Raji (cell line): ENCODE measurements around the gene CLRN3.

Experiments used
- POLR2A ChIP-seq: IDR thresholded peaks from 2 replicates; pipeline ENCODE4 v1.6.1; 2011; ENCODE audit warnings: low read depth, low read length, control low read depth; ENCODE audit not compliant: insufficient read depth

The CLRN3 gene

DNA sequence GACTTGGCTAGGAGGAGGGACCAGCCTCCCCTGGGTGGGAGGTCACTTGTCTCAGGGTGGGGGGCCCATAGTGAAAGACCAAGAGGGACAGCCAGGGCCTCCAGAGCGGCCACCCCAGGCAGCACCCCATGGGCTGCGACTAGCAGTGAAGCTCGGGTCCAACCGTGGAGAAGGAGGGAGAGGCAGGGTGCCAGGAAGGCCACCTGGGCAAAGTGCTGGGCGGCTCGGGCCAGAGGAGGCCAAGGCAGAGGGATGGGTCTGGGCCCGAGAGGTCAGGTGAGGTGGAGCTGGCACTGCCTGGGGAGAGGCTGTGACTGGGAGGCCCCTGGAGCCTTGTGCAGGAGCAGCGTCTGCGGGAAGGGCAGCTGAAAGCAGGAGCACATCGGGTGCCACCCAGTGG is 41.8 kb downstream of the CLRN3 start:
- TF ChIP-seq POLR2A: no peak

DNA sequence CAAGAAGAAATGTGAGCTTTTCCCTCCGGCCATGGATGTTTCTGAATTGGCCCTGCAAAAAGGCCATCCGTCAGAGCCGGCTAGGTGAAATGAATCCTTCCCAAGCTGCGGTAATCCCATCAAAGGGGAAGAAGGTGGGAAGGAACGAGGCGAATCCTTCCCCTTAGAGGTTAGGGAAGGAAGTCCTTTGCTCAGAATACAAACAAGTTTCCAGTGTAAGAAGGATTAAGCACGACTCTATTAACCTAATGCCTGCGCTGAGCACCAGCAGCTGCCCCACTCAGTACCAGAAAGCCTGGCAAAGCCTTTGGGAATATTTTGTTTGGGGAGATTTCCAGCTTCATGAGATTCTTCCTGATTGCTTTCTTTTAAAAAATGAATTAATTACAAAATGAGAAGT is 42.8 kb downstream of the CLRN3 start:
- TF ChIP-seq POLR2A: no peak

GRCh38 chr10:127849224-127849623 is 43.5 kb downstream of the CLRN3 start:
- TF ChIP-seq POLR2A: no peak

- no peak for TF ChIP-seq POLR2A
These were observed 44.5 kb downstream of the CLRN3 start for GRCh38 chr10:127848226-127848625.

DNA sequence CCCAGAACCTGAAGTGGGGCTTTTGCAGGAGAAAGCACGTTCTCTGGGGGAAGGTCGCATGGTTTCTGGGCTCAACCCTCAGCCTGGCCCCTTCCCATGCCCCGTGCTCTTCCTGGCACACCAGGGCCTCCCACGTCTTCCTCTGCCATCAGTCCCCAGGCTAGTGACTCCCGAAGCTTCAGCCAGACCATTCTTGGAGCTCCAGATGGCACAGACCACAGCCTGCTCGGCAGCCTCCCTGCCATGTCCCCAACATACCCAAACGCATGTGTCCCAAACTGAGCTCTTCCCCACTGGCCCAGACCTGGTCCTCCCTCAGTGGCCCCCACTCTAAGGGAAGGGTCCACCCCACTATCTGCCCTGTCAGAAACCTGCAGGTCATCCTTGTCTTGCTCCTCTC is 47.0 kb downstream of the CLRN3 start:
- TF ChIP-seq POLR2A: no peak

- no peak for TF ChIP-seq POLR2A
These were observed 51.9 kb downstream of the CLRN3 start for GRCh38 chr10:127840884-127841283.

- no peak for TF ChIP-seq POLR2A
These were observed 55.8 kb downstream of the CLRN3 start for GRCh38 chr10:127836966-127837365.

DNA sequence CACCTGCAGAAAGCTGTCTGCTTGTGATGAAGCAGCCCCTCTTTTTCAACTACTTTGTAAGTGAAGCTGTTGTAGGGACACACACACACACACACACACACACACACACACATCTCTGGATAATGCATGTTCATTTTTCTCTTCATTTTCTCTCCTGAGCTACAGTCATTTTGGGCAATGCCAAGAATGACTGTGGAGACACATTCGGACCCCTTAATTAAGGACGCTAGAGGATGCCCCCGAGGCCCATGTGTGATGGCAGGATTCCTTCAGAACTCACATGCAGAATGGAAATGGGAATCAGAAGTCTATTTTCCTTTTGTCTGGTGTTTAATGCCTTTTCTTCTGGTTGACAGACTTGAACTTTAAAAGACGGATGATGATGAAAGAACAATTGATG is 56.6 kb downstream of the CLRN3 start:
- TF ChIP-seq POLR2A: no peak

DNA sequence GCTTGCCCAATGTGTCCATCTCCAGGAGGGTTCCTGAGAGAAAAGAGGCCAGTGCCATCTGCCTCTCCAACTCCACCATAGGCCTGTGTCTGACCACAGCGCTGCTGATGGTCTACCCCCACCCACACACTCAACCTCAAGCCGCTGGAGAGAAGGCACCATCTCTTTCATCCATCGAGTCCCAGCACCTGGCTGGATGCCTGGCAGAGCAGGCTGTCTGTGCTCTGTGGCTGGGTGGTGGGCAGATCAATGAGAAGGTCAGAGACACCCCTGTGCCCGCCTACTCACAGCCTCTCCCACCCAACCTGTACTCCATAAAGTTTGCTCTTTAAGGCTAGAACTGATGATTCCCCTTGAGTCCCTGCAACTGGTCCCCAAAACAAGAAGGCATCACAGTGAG is 58.0 kb downstream of the CLRN3 start:
- TF ChIP-seq POLR2A: no peak

GRCh38 chr10:127834221-127834620 is 58.5 kb downstream of the CLRN3 start:
- TF ChIP-seq POLR2A: no peak

DNA sequence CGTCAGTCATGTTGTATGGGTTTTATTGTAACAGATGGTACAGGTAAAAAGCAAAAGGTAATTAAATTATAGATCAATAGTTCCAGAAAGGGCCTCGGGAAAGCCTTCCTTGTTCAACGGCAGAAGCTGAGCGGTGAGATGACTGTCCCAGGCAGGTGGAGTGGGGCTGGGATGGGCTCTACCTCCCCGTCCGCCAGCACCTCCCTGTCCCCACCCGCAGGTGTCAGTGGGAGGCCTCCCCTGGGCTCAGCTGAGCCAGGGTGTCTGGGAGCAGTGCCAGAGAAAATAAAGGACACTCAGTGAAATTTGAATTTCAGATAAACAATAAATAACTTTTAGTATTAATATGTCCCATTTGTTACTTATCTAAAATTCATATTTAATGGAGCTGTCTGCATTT is 58.9 kb downstream of the CLRN3 start:
- no peak for TF ChIP-seq POLR2A

- no peak for TF ChIP-seq POLR2A
These were observed 60.2 kb downstream of the CLRN3 start for GRCh38 chr10:127832501-127832900.

GRCh38 chr10:127830414-127830813 is 62.3 kb downstream of the CLRN3 start:
- no peak for TF ChIP-seq POLR2A
